Tibial artery (tissue), 4 donors: Measurements from ENCODE around the gene TAS1R1.

Experiments used
- DNase-seq, 2 donors: peaks; one replicate each; pipeline ENCODE4 v3.0.0-alpha.2; 2019
- H3K27ac ChIP-seq, 2 donors: fragments of 200-600 bp; sonication (generic) in 1 of 2; 1 replicate in 1 of 2; 2 replicates in 1 of 2; pipeline ENCODE4 v1.5.1; 2018 to 2019; ENCODE audit warnings: mild to moderate bottlenecking in 1 of 2
- H3K27me3 ChIP-seq, 2 donors: fragments of 200-600 bp; sonication (generic) in 1 of 2; one replicate each; pipeline versions ENCODE4 v1.5.1 to v1.6.0; 2016 to 2019
- H3K36me3 ChIP-seq, 3 donors: fragments of 200-600 bp; sonication (generic) in 2 of 3; one replicate each; pipeline ENCODE4 v1.5.1; 2016 to 2019; ENCODE audit warnings: mild to moderate bottlenecking in 2 of 3
- H3K4me1 ChIP-seq, 4 donors: fragments of 200-600 bp; sonication (generic) in 2 of 4; 1 replicate in 3 of 4; 2 replicates in 1 of 4; pipeline ENCODE4 v1.5.1; 2016 to 2019
- H3K4me3 ChIP-seq, 2 donors: fragments of 200-600 bp; sonication (generic) in 1 of 2; 1 replicate in 1 of 2; 2 replicates in 1 of 2; pipeline ENCODE4 v1.5.1; 2018 to 2019; ENCODE audit warnings: mild to moderate bottlenecking in 2 of 2
- H3K9me3 ChIP-seq, 3 donors: fragments of 200-600 bp; sonication (generic) in 1 of 3; one replicate each; pipeline ENCODE4 v1.5.1; 2016 to 2019
- intact Hi-C: fragments of 100-400 bp; cut with DNase I; formaldehyde crosslinking; loops from one replicate; pipeline ENCODE4 v1.15.0; 2023; ENCODE audit warnings: low total_unique reads
- TF ChIP-seq, protein P1 (sequence below), 2 experiments: fragments of 200-600 bp in 1 of 2; fragments of 450-650 bp in 1 of 2; IDR thresholded peaks; one replicate each; pipeline ENCODE4 v1.5.1; 2017 to 2019; ENCODE audit warnings: antibody characterized with exemption in 2 of 2, mild to moderate bottlenecking in 1 of 2, moderate library complexity in 1 of 2

Gene TAS1R1

DNA sequence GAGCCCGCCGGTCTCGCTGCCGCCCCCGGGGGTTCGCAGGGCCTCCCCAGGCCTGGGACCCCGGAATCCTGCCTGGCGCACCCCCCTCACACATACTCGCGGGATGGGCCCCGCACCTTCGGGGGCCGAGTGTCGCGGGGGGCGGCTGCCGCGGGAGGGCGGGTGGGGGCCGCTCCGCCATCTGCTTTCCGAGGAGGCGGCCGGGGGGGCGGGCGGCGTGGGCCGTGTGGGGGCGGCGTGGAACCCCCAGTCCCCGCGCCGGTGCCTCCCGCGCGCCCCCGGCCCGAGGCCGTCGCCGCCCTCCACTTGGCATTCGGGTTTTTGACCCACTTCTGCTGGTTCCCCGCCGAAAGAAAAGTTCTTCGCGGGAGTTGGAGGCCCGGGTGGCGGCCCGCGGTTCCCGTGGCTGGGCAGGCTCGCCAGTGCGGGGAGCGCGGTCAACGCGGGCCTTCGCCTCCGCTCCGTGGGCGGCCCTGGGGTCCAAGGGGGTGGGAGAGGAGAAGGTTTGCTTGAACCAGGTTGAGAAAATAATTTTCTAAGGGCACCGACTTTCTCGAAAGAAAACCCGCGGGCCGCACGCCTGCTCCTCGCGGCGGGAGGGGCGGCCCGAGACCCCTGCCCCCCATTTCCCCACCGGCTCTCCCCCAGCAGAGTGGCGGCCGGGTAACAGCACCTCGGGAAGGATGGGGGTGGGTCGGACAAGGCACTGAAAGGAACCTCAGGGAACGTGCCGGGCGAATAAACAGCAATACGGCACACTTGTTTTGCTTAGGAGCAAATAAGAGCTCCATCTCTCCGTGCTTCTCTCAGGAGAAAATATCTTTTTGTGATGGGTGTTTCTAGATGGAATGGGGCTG is 60.0 kb downstream of the TAS1R1 start:
- Histone ChIP-seq H3K27me3 (no peaks in the 10 kb centered on the region), H3K27ac (peak overlapping the region; percentile 98 to 99), H3K4me3 (peak overlapping the region; percentile 95 to 100), H3K36me3 (peaks cover 8 to 26% (median 17%) of the 10 kb centered on the region in 3 donors), H3K9me3 (no peaks in the 10 kb centered on the region), H3K4me1 (peaks cover 0 to 35% (median 18%) of the 10 kb centered on the region in 4 donors)
- intact Hi-C loops, result no loop called here
- no peak for DNase-seq
- TF ChIP-seq, protein P1, sequence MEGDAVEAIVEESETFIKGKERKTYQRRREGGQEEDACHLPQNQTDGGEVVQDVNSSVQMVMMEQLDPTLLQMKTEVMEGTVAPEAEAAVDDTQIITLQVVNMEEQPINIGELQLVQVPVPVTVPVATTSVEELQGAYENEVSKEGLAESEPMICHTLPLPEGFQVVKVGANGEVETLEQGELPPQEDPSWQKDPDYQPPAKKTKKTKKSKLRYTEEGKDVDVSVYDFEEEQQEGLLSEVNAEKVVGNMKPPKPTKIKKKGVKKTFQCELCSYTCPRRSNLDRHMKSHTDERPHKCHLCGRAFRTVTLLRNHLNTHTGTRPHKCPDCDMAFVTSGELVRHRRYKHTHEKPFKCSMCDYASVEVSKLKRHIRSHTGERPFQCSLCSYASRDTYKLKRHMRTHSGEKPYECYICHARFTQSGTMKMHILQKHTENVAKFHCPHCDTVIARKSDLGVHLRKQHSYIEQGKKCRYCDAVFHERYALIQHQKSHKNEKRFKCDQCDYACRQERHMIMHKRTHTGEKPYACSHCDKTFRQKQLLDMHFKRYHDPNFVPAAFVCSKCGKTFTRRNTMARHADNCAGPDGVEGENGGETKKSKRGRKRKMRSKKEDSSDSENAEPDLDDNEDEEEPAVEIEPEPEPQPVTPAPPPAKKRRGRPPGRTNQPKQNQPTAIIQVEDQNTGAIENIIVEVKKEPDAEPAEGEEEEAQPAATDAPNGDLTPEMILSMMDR (IDR thresholded peaks at IDR 0.05), result no peak

DNA sequence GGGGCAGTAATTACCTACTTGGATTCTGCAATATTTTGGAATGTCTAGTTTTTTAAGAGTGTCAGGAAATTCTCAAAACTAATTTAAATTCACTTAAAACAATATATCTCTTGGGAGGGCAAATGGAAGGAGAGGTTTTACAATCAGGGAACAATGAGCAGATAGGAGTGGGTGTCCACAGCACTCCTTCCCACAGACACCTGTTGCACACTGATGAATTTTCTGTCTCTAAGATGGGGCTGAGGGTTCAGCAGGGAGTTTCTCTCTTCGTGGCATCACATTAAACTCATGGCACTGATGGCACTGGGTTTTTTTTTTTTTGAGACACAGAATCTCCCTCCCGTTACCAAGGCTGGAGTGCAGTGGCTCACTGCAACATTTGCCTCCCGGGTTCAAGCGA is 63.9 kb downstream of the TAS1R1 start:
- Histone ChIP-seq H3K4me3 (no peak overlapping the region), H3K27me3 (no peaks in the 10 kb centered on the region), H3K9me3 (no peaks in the 10 kb centered on the region), H3K36me3 (peaks cover 28 to 52% (median 38%) of the 10 kb centered on the region in 3 donors), H3K4me1 (peaks cover 0 to 28% (median 7%) of the 10 kb centered on the region in 4 donors), H3K27ac (no peak overlapping the region)
- TF ChIP-seq, protein P1 (IDR thresholded peaks at IDR 0.05), result no peak
- intact Hi-C loops, result no loop called here
- DNase-seq, result no peak

DNA sequence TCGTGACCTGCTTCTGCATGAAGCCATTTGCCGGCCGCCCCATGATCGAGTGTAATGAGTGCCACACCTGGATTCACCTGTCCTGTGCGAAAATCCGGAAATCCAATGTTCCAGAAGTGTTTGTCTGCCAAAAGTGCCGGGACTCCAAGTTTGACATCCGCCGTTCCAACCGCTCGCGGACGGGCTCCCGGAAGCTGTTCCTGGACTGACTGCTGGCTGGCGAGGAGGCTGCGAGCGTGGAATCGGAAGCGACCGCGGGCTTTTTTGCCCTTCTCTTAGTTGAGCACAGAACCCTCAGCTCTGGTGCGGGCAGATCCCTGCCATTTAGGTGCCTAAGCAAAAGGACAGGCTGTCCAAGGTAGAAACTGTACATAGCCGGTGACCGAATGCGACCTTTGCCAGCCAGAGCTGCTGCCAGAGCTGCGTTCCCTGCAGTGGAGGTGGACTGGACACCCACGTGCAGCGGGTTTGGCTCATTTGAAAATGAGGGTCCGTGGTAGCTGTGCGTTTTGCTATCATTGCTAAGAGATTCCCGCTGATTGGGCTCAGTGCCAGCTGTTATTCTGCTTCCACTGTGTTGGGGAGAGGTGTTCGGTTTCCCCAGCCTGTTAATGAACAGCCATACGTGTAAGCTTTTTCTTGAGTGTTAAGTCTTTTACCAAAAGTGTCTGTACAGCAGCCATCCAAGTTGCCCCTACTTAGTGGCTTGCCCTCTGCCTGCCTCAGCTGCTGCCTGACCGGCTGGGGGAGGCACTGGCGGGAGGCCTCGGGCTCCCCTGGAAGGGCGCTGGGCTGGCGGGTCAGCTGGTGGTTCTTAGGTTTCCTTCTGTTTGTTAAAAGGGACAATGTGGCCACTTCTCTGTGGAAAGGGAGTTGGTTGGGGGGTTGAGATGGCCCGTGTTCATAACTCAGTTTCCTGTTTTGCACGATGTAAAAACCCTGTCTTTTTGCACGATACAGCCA is 66.6 kb downstream of the TAS1R1 start:
- Histone ChIP-seq H3K4me1 (peaks cover 0 to 37% (median 13%) of the 10 kb centered on the region in 4 donors), H3K36me3 (peaks cover 28 to 52% (median 38%) of the 10 kb centered on the region in 3 donors), H3K27me3 (no peaks in the 10 kb centered on the region), H3K27ac (no peak overlapping the region), H3K4me3 (no peak overlapping the region), H3K9me3 (no peaks in the 10 kb centered on the region)
- intact Hi-C loops, result no loop called here
- no peak for DNase-seq
- TF ChIP-seq, protein P1 (IDR thresholded peaks at IDR 0.05), result no peak

DNA sequence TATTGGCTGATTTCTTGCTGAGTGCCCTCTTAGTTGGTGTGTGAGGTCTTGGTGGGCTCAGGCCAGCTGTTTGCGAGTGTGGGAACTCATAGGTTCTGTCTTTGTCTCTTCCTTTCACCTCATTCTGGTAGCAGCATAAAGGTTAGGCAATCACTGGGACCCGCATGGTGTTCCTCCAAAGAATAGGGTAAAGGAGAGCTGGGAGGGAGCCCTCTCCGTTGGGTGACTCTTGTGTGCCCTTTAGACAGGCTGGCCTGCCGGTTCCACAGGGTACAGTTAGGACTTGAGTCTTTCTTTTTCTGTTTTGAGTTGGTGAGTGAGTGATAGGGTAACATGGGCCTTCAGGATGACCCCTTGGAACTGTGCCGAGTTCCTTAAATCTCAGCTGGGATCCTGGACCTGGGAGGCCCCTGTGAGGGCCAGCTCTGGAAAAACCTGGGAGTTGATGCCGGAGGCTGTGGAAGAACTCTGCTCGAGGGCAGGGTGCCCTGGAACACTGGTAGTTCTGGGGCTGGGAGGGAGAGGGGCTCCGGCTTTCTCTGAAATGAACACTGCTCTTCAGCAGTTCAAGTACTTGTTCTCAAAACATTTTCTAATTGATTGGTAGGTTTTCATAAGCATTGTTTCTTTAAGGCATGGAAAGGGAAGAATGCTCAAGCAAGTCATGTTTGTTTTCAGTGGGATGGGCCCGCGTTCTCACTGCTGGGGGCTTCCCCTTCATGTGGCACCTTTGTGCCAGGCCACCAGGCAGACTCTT is 67.5 kb downstream of the TAS1R1 start:
- peaks cover 28 to 53% (median 42%) of the 10 kb centered on the region in 3 donors for H3K36me3 ChIP-seq
- no peaks in the 10 kb centered on the region for H3K9me3 ChIP-seq
- no peak for DNase-seq
- TF ChIP-seq, protein P1 (IDR thresholded peaks at IDR 0.05), result no peak
- H3K4me1 ChIP-seq, result peaks cover 0 to 44% (median 17%) of the 10 kb centered on the region in 4 donors
- no peak overlapping the region for H3K27ac ChIP-seq
- H3K4me3 ChIP-seq, result no peak overlapping the region
- no peaks in the 10 kb centered on the region for H3K27me3 ChIP-seq
- intact Hi-C loops, result no loop called here
